HL-60 (cell line): Measurements from ENCODE around the gene LTBP3.

Source experiments
- POLR2AphosphoS5 ChIP-seq: IDR thresholded peaks from 2 replicates; pipeline ENCODE4 v1.6.1; 2012; ENCODE audit warnings: low read depth
- REST ChIP-seq: IDR thresholded peaks from 2 replicates; pipeline ENCODE4 v1.6.1; 2012; ENCODE audit warnings: low read depth; ENCODE audit not compliant: insufficient replicate concordance
- TF ChIP-seq, protein P1 (sequence below): IDR thresholded peaks from one replicate; pipeline ENCODE4 v1.5.1; 2011; ENCODE audit warnings: low read length, control low read depth, inconsistent platforms; ENCODE audit not compliant: insufficient read depth

GRCh38 chr11:65559535-65559934 lies 1.4 kb upstream of the LTBP3 start:
- TF ChIP-seq, protein P1, sequence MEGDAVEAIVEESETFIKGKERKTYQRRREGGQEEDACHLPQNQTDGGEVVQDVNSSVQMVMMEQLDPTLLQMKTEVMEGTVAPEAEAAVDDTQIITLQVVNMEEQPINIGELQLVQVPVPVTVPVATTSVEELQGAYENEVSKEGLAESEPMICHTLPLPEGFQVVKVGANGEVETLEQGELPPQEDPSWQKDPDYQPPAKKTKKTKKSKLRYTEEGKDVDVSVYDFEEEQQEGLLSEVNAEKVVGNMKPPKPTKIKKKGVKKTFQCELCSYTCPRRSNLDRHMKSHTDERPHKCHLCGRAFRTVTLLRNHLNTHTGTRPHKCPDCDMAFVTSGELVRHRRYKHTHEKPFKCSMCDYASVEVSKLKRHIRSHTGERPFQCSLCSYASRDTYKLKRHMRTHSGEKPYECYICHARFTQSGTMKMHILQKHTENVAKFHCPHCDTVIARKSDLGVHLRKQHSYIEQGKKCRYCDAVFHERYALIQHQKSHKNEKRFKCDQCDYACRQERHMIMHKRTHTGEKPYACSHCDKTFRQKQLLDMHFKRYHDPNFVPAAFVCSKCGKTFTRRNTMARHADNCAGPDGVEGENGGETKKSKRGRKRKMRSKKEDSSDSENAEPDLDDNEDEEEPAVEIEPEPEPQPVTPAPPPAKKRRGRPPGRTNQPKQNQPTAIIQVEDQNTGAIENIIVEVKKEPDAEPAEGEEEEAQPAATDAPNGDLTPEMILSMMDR, result no peak
- no peak for TF ChIP-seq POLR2AphosphoS5
- no peak for TF ChIP-seq REST
